GM19239 (cell line): ENCODE measurements around the gene TREX2.

Experiments used
- DNase-seq: peaks from one replicate; pipeline ENCODE4 v3.0.0; 2011; ENCODE audit warnings: low spot score; ENCODE audit not compliant: insufficient read length
- FAIRE-seq: peaks from 2 replicates; lab custom pipeline; 2011; peaks lifted over from hg19 to GRCh38; lab: Jason Lieb, UNC

The TREX2 gene

GRCh38 chrX:153445856-153446635 is at the start of gene TREX2:
TREX2 (minus strand) TSS chrX:153446056; CDS start chrX:153445430, 626 bp downstream.
- DNase-seq (no peak), FAIRE-seq (no peak)

GRCh38 chrX:153495362-153495751 is 49.5 kb upstream of the TREX2 start:
- DNase-seq (no peak), FAIRE-seq (no peak)

- DNase-seq (no peak), FAIRE-seq (no peak)
These were observed 48.9 kb upstream of the TREX2 start, which contains the start of gene BGN for GRCh38 chrX:153494541-153495361. BGN (plus strand) TSS chrX:153494980; CDS start chrX:153504632, 9,652 bp downstream.

GRCh38 chrX:153494061-153494460 is 48.2 kb upstream of the TREX2 start:
- FAIRE-seq: no peak
- DNase-seq: no peak

GRCh38 chrX:153493085-153493484 is 47.2 kb upstream of the TREX2 start:
- no peak for DNase-seq
- FAIRE-seq: no peak

GRCh38 chrX:153492543-153492942 is 46.7 kb upstream of the TREX2 start:
- DNase-seq: no peak
- FAIRE-seq: no peak

GRCh38 chrX:153491918-153492317 is 46.1 kb upstream of the TREX2 start:
- no peak for DNase-seq
- no peak for FAIRE-seq

GRCh38 chrX:153491351-153491914 is 45.6 kb upstream of the TREX2 start:
- FAIRE-seq: no peak
- DNase-seq: no peak

GRCh38 chrX:153490217-153490930 is 44.5 kb upstream of the TREX2 start:
- FAIRE-seq: no peak

GRCh38 chrX:153488231-153488914 is 42.5 kb upstream of the TREX2 start:
- FAIRE-seq (no peak), DNase-seq (no peak)

More at GRCh38 chrX:153490217-153490930, 44.5 kb upstream of the TREX2 start:
- no peak for DNase-seq

GRCh38 chrX:153487590-153488071 is 41.8 kb upstream of the TREX2 start:
- DNase-seq (no peak), FAIRE-seq (no peak)

GRCh38 chrX:153486171-153486570 is 40.3 kb upstream of the TREX2 start:
- no peak for FAIRE-seq

GRCh38 chrX:153485396-153486080 is 39.7 kb upstream of the TREX2 start:
- DNase-seq (no peak), FAIRE-seq (no peak)

More at GRCh38 chrX:153486171-153486570, 40.3 kb upstream of the TREX2 start:
- DNase-seq: no peak

- FAIRE-seq: no peak
- DNase-seq: no peak
These were observed 36.6 kb upstream of the TREX2 start for GRCh38 chrX:153482376-153483015.

- DNase-seq (no peak), FAIRE-seq (no peak)
These were observed 35.2 kb upstream of the TREX2 start for GRCh38 chrX:153481043-153481442.

- FAIRE-seq (no peak), DNase-seq (no peak)
These were observed 32.9 kb upstream of the TREX2 start for GRCh38 chrX:153478746-153479145.

GRCh38 chrX:153477901-153478300 is 32.0 kb upstream of the TREX2 start:
- FAIRE-seq (no peak), DNase-seq (no peak)

GRCh38 chrX:153477364-153477857 is 31.6 kb upstream of the TREX2 start:
- no peak for FAIRE-seq
- no peak for DNase-seq
